Neuronal stem cell (in vitro differentiated cells): ENCODE data around the gene DSCAM.

ENCODE experiments used
- DNase-seq: peaks from one replicate; pipeline ENCODE4 v3.0.0-alpha.2; 2013; ENCODE audit warnings: low spot score
- H2AFZ ChIP-seq: one replicate; pipeline ENCODE4 v1.6.1; 2013; ENCODE audit warnings: mild to moderate bottlenecking, low read length, inconsistent platforms
- H2AK5ac ChIP-seq: 2 replicates; pipeline ENCODE4 v1.6.1; 2013; ENCODE audit warnings: low read depth, mild to moderate bottlenecking, inconsistent platforms, low read length, moderate library complexity, mixed read lengths
- H2BK120ac ChIP-seq: 2 replicates; pipeline ENCODE4 v1.6.1; 2013; ENCODE audit warnings: low read depth, mild to moderate bottlenecking, inconsistent platforms, low read length, moderate library complexity, mixed read lengths
- H2BK12ac ChIP-seq: one replicate; pipeline ENCODE4 v1.6.1; 2013; ENCODE audit warnings: low read length, inconsistent platforms
- H2BK15ac ChIP-seq: 2 replicates; pipeline ENCODE4 v1.6.1; 2013; ENCODE audit warnings: mild to moderate bottlenecking, low read length, inconsistent platforms, mixed read lengths
- H2BK5ac ChIP-seq: one replicate; pipeline ENCODE4 v1.6.1; 2013; ENCODE audit warnings: inconsistent platforms, mild to moderate bottlenecking, low read length, moderate library complexity
- H3K14ac ChIP-seq: one replicate; pipeline ENCODE4 v1.6.1; 2013; ENCODE audit warnings: low read length, inconsistent platforms
- H3K18ac ChIP-seq: 2 replicates; pipeline ENCODE4 v1.6.1; 2013; ENCODE audit warnings: low read length, inconsistent platforms
- H3K23ac ChIP-seq: 2 replicates; pipeline ENCODE4 v1.6.1; 2013; ENCODE audit warnings: low read depth, mild to moderate bottlenecking, mixed read lengths, low read length, inconsistent platforms; ENCODE audit not compliant: poor library complexity
- H3K27ac ChIP-seq: replicated peaks from 3 replicates; pipeline ENCODE4 v1.5.1; 2013; ENCODE audit warnings: low read length, inconsistent platforms
- H3K27me3 ChIP-seq, 3 experiments: 2 replicates each; pipeline ENCODE4 v1.6.1; 2013; ENCODE audit warnings: low read length in 3 of 3, mild to moderate bottlenecking in 2 of 3, inconsistent platforms in 1 of 3, low read depth in 1 of 3, mixed read lengths in 1 of 3, moderate library complexity in 1 of 3; ENCODE audit not compliant: control insufficient read depth in 3 of 3, insufficient read depth in 3 of 3
- H3K36me3 ChIP-seq, 2 donors: replicated peaks in 1 of 2; 2 replicates each; pipeline ENCODE4 v1.6.1; 2013; ENCODE audit warnings: low read length in 2 of 2; ENCODE audit not compliant: control insufficient read depth in 2 of 2, insufficient read depth in 2 of 2
- H3K4ac ChIP-seq: 2 replicates; pipeline ENCODE4 v1.6.1; 2013; ENCODE audit warnings: inconsistent platforms, mild to moderate bottlenecking, low read length, moderate library complexity
- H3K4me1 ChIP-seq, 2 donors: 1 replicate in 1 of 2; 2 replicates in 1 of 2; pipeline ENCODE4 v1.6.1; 2013; ENCODE audit warnings: low read length in 2 of 2, low read depth in 1 of 2; ENCODE audit not compliant: control insufficient read depth in 2 of 2, insufficient read depth in 1 of 2
- H3K4me2 ChIP-seq: one replicate; pipeline ENCODE4 v1.6.1; 2013; ENCODE audit warnings: mild to moderate bottlenecking, low read length, inconsistent platforms; ENCODE audit not compliant: insufficient read depth, poor library complexity, severe bottlenecking
- H3K4me3 ChIP-seq, 2 donors: 2 replicates each; pipeline ENCODE4 v1.5.1; 2013; ENCODE audit warnings: low read length in 2 of 2, mild to moderate bottlenecking in 2 of 2, inconsistent platforms in 1 of 2, moderate library complexity in 1 of 2
- H3K79me1 ChIP-seq: one replicate; pipeline ENCODE4 v1.6.1; 2013; ENCODE audit warnings: low read depth, mild to moderate bottlenecking, inconsistent platforms, low read length, moderate library complexity
- H3K9ac ChIP-seq: one replicate; pipeline ENCODE4 v1.6.1; 2013; ENCODE audit warnings: mild to moderate bottlenecking, low read depth, low read length, inconsistent platforms; ENCODE audit not compliant: poor library complexity
- H3K9me3 ChIP-seq, 2 donors: replicated peaks in 1 of 2; 2 replicates each; pipeline versions ENCODE3 to v1.6.1; 2013; ENCODE audit warnings: low read length in 2 of 2, mild to moderate bottlenecking in 2 of 2, inconsistent platforms in 1 of 2, low read depth in 1 of 2, mixed read lengths in 1 of 2, moderate library complexity in 1 of 2; ENCODE audit not compliant: control insufficient read depth in 2 of 2, insufficient read depth in 1 of 2
- H4K8ac ChIP-seq: one replicate; pipeline ENCODE4 v1.6.1; 2013; ENCODE audit warnings: low read depth, mild to moderate bottlenecking, inconsistent platforms, low read length, moderate library complexity
- H4K91ac ChIP-seq: one replicate; pipeline ENCODE4 v1.6.1; 2013; ENCODE audit warnings: low read length, low read depth, mild to moderate bottlenecking, inconsistent platforms; ENCODE audit not compliant: poor library complexity
- WGBS, 2 donors: extraction: QIAGEN DNeasy Blood & Tissue Kit; methylation state at CpG; one replicate each; pipeline ENCODE4 v1.1.7; 2013; ENCODE audit warnings: missing lambda C conversion rate in 2 of 2, mixed read lengths in 1 of 2; ENCODE audit not compliant: insufficient read length in 2 of 2, insufficient replicate concordance in 1 of 2; ENCODE audit errors: extremely low coverage in 2 of 2; 5-methylcytosine and 5-hydroxymethylcytosine counted together

The DSCAM gene

DNA sequence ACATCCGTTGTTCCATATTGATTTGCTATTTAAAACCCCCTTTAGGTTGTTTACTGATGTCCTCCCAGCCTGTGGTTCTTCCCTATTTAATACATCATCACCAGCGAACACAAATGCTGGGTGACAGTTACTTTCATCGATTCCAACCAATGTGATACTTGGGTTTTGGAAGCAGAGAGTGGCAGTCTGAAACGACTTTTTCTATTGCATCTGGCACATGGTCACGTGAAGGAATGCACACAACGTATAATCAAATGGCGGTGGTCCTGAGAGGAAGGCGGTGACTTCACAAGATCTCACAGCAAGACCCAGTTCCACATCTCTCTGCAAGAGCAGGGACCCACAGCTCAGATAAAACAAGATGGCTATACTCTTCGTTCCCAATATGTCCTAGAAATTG, 213.9 kb downstream of the DSCAM start:
- H3K18ac ChIP-seq, result no peak overlapping the region
- H2BK12ac ChIP-seq, result no peak overlapping the region
- no peak overlapping the region for H3K9ac ChIP-seq
- DNase-seq, result no peak
- no peak overlapping the region for H2BK120ac ChIP-seq
- no peak overlapping the region for H2AK5ac ChIP-seq
- H3K4ac ChIP-seq, result no peak overlapping the region
- H3K9me3 ChIP-seq, result no peaks in the 10 kb centered on the region
- no peak overlapping the region for H3K23ac ChIP-seq
- no peak overlapping the region for H3K14ac ChIP-seq
- H4K91ac ChIP-seq, result no peak overlapping the region
- H3K27ac ChIP-seq, result no peak overlapping the region
- no peaks in the 10 kb centered on the region for H3K4me1 ChIP-seq
- H3K27me3 ChIP-seq, result no peaks in the 10 kb centered on the region
- no peak overlapping the region for H3K4me3 ChIP-seq
- H3K79me1 ChIP-seq, result no peaks in the 10 kb centered on the region
- no CpG with 5 or more reads among the region's 9 CpGs for WGBS, 2 donors
- no peak overlapping the region for H3K4me2 ChIP-seq
- no peak overlapping the region for H4K8ac ChIP-seq
- H2BK15ac ChIP-seq, result no peak overlapping the region
- H3K36me3 ChIP-seq, result no peaks in the 10 kb centered on the region
- H2BK5ac ChIP-seq, result no peak overlapping the region
- no peak overlapping the region for H2AFZ ChIP-seq

DNA sequence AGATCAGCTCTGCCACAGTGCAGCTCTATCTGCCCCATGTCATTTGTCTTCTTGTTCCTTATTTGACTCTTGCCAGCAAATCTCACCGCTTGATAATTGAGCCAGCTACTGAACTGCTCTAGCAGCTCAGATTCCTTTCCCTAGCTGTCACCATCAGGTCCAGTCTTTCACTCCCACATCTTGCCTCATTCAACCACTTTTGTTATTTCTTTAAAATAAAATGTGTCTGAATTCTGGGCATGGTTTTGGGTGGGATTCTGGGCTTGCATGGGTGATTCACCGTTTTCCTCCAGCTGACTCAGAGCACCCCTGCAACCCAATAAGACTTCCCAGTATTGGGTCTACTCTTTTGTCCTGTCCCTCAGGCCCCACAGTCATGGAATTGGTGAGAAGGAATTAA, 215.7 kb downstream of the DSCAM start:
- Histone ChIP-seq H4K8ac (no peak overlapping the region), H4K91ac (no peak overlapping the region), H3K27me3 (no peaks in the 10 kb centered on the region), H3K4me2 (no peak overlapping the region), H3K4ac (no peak overlapping the region), H3K9me3 (no peaks in the 10 kb centered on the region), H3K27ac (no peak overlapping the region), H3K18ac (no peak overlapping the region), H3K36me3 (no peaks in the 10 kb centered on the region), H3K79me1 (no peaks in the 10 kb centered on the region), H2AFZ (no peak overlapping the region), H3K4me1 (no peaks in the 10 kb centered on the region), H2BK12ac (no peak overlapping the region), H3K23ac (no peak overlapping the region), H3K4me3 (no peak overlapping the region), H2AK5ac (no peak overlapping the region), H2BK120ac (no peak overlapping the region), H3K9ac (no peak overlapping the region), H2BK5ac (no peak overlapping the region), H2BK15ac (no peak overlapping the region), H3K14ac (no peak overlapping the region)
- WGBS, 2 donors, result no CpG with 5 or more reads among the region's 2 CpGs
- no peak for DNase-seq

DNA sequence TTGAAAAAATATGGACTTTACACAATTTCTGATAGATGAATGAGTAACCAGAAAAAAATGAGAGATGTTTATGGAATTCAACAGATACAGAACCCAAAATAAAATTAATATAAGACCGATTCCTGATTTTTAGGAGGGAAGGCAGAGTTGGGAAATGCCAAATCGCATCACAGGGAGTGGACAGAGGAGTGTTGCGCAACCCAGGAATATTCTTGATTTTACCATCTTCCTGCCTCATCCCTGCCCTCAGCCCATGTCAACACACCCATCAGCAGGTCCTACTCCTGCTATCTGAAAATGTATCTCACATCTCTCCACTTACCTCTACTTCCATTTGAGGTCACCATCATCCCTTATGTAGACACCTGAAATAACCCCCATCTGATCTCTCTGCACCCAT, 221.0 kb downstream of the DSCAM start:
- no peaks in the 10 kb centered on the region for H3K36me3 ChIP-seq
- H4K8ac ChIP-seq, result no peak overlapping the region
- no peak overlapping the region for H2BK5ac ChIP-seq
- H2AFZ ChIP-seq, result no peak overlapping the region
- H4K91ac ChIP-seq, result no peak overlapping the region
- H3K79me1 ChIP-seq, result no peaks in the 10 kb centered on the region
- H2BK15ac ChIP-seq, result no peak overlapping the region
- no peak overlapping the region for H3K4me2 ChIP-seq
- no peak overlapping the region for H3K23ac ChIP-seq
- no peak for DNase-seq
- H3K4ac ChIP-seq, result no peak overlapping the region
- no peak overlapping the region for H2BK12ac ChIP-seq
- H3K27me3 ChIP-seq, result no peaks in the 10 kb centered on the region
- no peak overlapping the region for H3K27ac ChIP-seq
- H3K18ac ChIP-seq, result no peak overlapping the region
- H3K9me3 ChIP-seq, result no peaks in the 10 kb centered on the region
- no peak overlapping the region for H2BK120ac ChIP-seq
- H3K9ac ChIP-seq, result no peak overlapping the region
- no peak overlapping the region for H3K14ac ChIP-seq
- H3K4me1 ChIP-seq, result no peaks in the 10 kb centered on the region
- H2AK5ac ChIP-seq, result no peak overlapping the region
- H3K4me3 ChIP-seq, result no peak overlapping the region
- no CpG with 5 or more reads among the region's 3 CpGs for WGBS, 2 donors

DNA sequence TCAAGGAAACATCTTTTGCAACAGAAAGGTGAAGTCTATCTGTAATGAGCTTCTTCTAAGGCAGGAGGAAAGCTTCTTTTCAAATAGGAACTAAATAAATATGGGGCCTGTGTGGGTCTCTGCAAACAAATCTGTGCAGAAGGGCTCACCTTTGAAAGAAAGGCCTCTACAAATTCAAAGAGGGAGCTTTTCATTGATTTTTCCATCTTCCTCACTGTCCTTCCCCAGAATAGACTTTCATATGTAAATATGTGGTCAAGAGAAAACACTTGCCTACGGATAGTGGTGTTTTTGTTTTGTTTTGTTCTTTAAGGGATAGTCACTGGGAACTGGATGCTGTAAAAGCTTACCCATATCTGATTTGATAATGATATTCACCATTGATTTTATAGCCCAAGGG, 223.4 kb downstream of the DSCAM start:
- WGBS, 2 donors, result no CpG with 5 or more reads among the region's 1 CpG
- no peak overlapping the region for H2BK15ac ChIP-seq
- H4K91ac ChIP-seq, result no peak overlapping the region
- H2AK5ac ChIP-seq, result no peak overlapping the region
- no peaks in the 10 kb centered on the region for H3K36me3 ChIP-seq
- no peak overlapping the region for H3K27ac ChIP-seq
- H3K27me3 ChIP-seq, result no peaks in the 10 kb centered on the region
- no peak for DNase-seq
- no peak overlapping the region for H2BK120ac ChIP-seq
- H3K23ac ChIP-seq, result no peak overlapping the region
- H2AFZ ChIP-seq, result no peak overlapping the region
- no peak overlapping the region for H3K14ac ChIP-seq
- H3K79me1 ChIP-seq, result no peaks in the 10 kb centered on the region
- H3K18ac ChIP-seq, result no peak overlapping the region
- H3K4me1 ChIP-seq, result peaks cover 0 to 3% of the 10 kb centered on the region in 2 donors
- no peak overlapping the region for H4K8ac ChIP-seq
- H3K9me3 ChIP-seq, result no peaks in the 10 kb centered on the region
- no peak overlapping the region for H3K9ac ChIP-seq
- no peak overlapping the region for H3K4ac ChIP-seq
- H3K4me3 ChIP-seq, result no peak overlapping the region
- H2BK12ac ChIP-seq, result no peak overlapping the region
- H2BK5ac ChIP-seq, result no peak overlapping the region
- no peak overlapping the region for H3K4me2 ChIP-seq
